Suprapubic skin (tissue), 4 donors: Measurements from ENCODE around the gene RNPS1. TPM values are rescaled to one million over a fixed set of nuclear protein-coding genes. Genes with fewer than 3 reads are reported as not detected.

Experiments used
- DNase-seq, 2 donors: peaks; one replicate each; pipeline ENCODE4 v3.0.0-alpha.2; 2019; ENCODE audit warnings: low spot score in 2 of 2
- H3K27ac ChIP-seq: fragments of 200-600 bp; sonication (generic); one replicate; pipeline ENCODE4 v1.5.1; 2019
- H3K27me3 ChIP-seq: fragments of 200-600 bp; sonication (generic); one replicate; pipeline ENCODE4 v1.5.1; 2019
- H3K36me3 ChIP-seq: fragments of 200-600 bp; sonication (generic); one replicate; pipeline ENCODE4 v1.5.1; 2019
- H3K4me1 ChIP-seq: fragments of 200-600 bp; sonication (generic); one replicate; pipeline ENCODE4 v1.5.1; 2019
- H3K4me3 ChIP-seq: fragments of 200-600 bp; sonication (generic); one replicate; pipeline ENCODE4 v1.5.1; 2019; ENCODE audit warnings: mild to moderate bottlenecking
- H3K9me3 ChIP-seq: fragments of 200-600 bp; sonication (generic); one replicate; pipeline ENCODE4 v1.5.1; 2019
- CTCF ChIP-seq, 2 donors: fragments of 200-600 bp in 1 of 2; fragments of 450-650 bp in 1 of 2; sonication (generic) in 1 of 2; IDR thresholded peaks; one replicate each; pipeline ENCODE4 v1.5.1; 2016 to 2019; ENCODE audit warnings: antibody characterized with exemption in 2 of 2, mild to moderate bottlenecking in 1 of 2, moderate library complexity in 1 of 2
- EP300 ChIP-seq: sonication (generic); formaldehyde crosslinking; IDR thresholded peaks from one replicate; pipeline ENCODE4 v1.6.1; 2017; ENCODE audit warnings: antibody characterized with exemption
- POLR2A ChIP-seq, 2 donors: fragments of 450-650 bp; IDR thresholded peaks; one replicate each; pipeline ENCODE4 v1.6.1; 2017; ENCODE audit warnings: antibody characterized with exemption in 2 of 2, mild to moderate bottlenecking in 2 of 2, moderate library complexity in 2 of 2
- POLR2AphosphoS5 ChIP-seq, 3 donors: sonication (generic); formaldehyde crosslinking; IDR thresholded peaks; one replicate each; pipeline ENCODE4 v1.6.1; 2017; ENCODE audit warnings: antibody characterized with exemption in 3 of 3
- WGBS: methylation state at CpG from one replicate; pipeline ENCODE4 v1.1.5; 2018; 5-methylcytosine and 5-hydroxymethylcytosine counted together
- total RNA-seq, 4 donors: library from RNA; depleted of rRNA; stranded (reverse); fragments of >200 nt; gene quantifications; one replicate each; pipeline ENCODE4 v1.1.0, GENCODE V29; 2016

The RNPS1 gene
- total RNA-seq, 4 donors from 2014 or later = 119 to 151 (median 146) TPM

- TF ChIP-seq CTCF (IDR thresholded peaks at IDR 0.05) = no peak
- TF ChIP-seq EP300 = no peak
- TF ChIP-seq POLR2AphosphoS5 (IDR thresholded peaks at IDR 0.05) = no peak
- no peak for TF ChIP-seq POLR2A (IDR thresholded peaks at IDR 0.05)
Observed at GRCh38 chr16:2295056-2295798, 27.3 kb upstream of the RNPS1 start.

GRCh38 chr16:2292221-2292620, 24.3 kb upstream of the RNPS1 start:
- peaks cover 34% of the 10 kb centered on the region for H3K36me3 ChIP-seq
- H3K27me3 ChIP-seq = no peaks in the 10 kb centered on the region

More at GRCh38 chr16:2295056-2295798, 27.3 kb upstream of the RNPS1 start:
- H3K9me3 ChIP-seq = no peaks in the 10 kb centered on the region
- no peaks in the 10 kb centered on the region for H3K4me1 ChIP-seq
- H3K27me3 ChIP-seq = no peaks in the 10 kb centered on the region
- H3K4me3 ChIP-seq = no peak overlapping the region
- H3K36me3 ChIP-seq = peaks cover 23% of the 10 kb centered on the region
- DNase-seq = no peak
- H3K27ac ChIP-seq = no peak overlapping the region
- WGBS = 81% methylated on average over 8 of the region's 21 CpGs

GRCh38 chr16:2289282-2289681, 21.4 kb upstream of the RNPS1 start:
- H3K4me1 ChIP-seq = no peaks in the 10 kb centered on the region
- 94% methylated on average over 22 of the region's 23 CpGs for WGBS
- no peak overlapping the region for H3K4me3 ChIP-seq
- H3K27me3 ChIP-seq = no peaks in the 10 kb centered on the region
- no peak for DNase-seq
- H3K27ac ChIP-seq = no peak overlapping the region
- no peaks in the 10 kb centered on the region for H3K9me3 ChIP-seq
- peaks cover 25% of the 10 kb centered on the region for H3K36me3 ChIP-seq
- TF ChIP-seq POLR2AphosphoS5 (IDR thresholded peaks at IDR 0.05) (no peak), CTCF (IDR thresholded peaks at IDR 0.05) (no peak), POLR2A (IDR thresholded peaks at IDR 0.05) (no peak), EP300 (no peak)

More at GRCh38 chr16:2292221-2292620, 24.3 kb upstream of the RNPS1 start:
- Histone ChIP-seq H3K27ac (no peak overlapping the region), H3K4me3 (no peak overlapping the region), H3K9me3 (no peaks in the 10 kb centered on the region), H3K4me1 (no peaks in the 10 kb centered on the region)
- DNase-seq = no peak
- TF ChIP-seq POLR2A (IDR thresholded peaks at IDR 0.05) (no peak), CTCF (IDR thresholded peaks at IDR 0.05) (no peak), POLR2AphosphoS5 (IDR thresholded peaks at IDR 0.05) (no peak)
- WGBS = 85% methylated on average over 9 of the region's 9 CpGs

GRCh38 chr16:2288726-2289125, 20.8 kb upstream of the RNPS1 start:
- TF ChIP-seq POLR2AphosphoS5 (IDR thresholded peaks at IDR 0.05) (no peak), POLR2A (IDR thresholded peaks at IDR 0.05) (no peak), CTCF (IDR thresholded peaks at IDR 0.05) (no peak), EP300 (no peak)
- 87% methylated on average over 5 of the region's 8 CpGs for WGBS
- DNase-seq = no peak
- H3K9me3 ChIP-seq = no peaks in the 10 kb centered on the region
- H3K4me1 ChIP-seq = no peaks in the 10 kb centered on the region
- H3K27me3 ChIP-seq = no peaks in the 10 kb centered on the region
- no peak overlapping the region for H3K4me3 ChIP-seq
- H3K36me3 ChIP-seq = peaks cover 25% of the 10 kb centered on the region
- no peak overlapping the region for H3K27ac ChIP-seq

GRCh38 chr16:2287916-2288547, 20.1 kb upstream of the RNPS1 start:
- Histone ChIP-seq H3K4me3 (no peak overlapping the region), H3K27ac (no peak overlapping the region), H3K36me3 (peaks cover 25% of the 10 kb centered on the region), H3K4me1 (no peaks in the 10 kb centered on the region), H3K27me3 (no peaks in the 10 kb centered on the region), H3K9me3 (no peaks in the 10 kb centered on the region)
- TF ChIP-seq POLR2A (IDR thresholded peaks at IDR 0.05) = no peak
- whole genome bisulfite sequencing = 79% methylated on average over 16 of the region's 35 CpGs
- no peak for DNase-seq
